G401 (cell line): ENCODE data around the gene FGF3. TPM values are rescaled to one million over a fixed set of nuclear protein-coding genes. Genes with fewer than 3 reads are reported as not detected.
A peak's percentile ranks its signal among the peaks of the same experiment; 100 is the strongest.

Experiments used
- DNase-seq: peaks from one replicate; pipeline ENCODE4 v3.0.0-alpha.2; 2015; ENCODE audit warnings: low spot score
- in situ Hi-C: cut with HindIII; loops from 2 replicates; pipeline ENCODE4 v1.10.0; 2016; ENCODE audit warnings: low sequenced_read_pairs, mixed read lengths
- total RNA-seq: library from RNA; depleted of rRNA; stranded (reverse); fragments of >200 nt; shearing (Covaris generic); gene quantifications from 2 replicates; pipeline ENCODE4 v1.2.3, GENCODE V29; 2014

The FGF3 gene
- total RNA-seq, 1 experiment from 2014 or later: not detected

GRCh38 chr11:69811431-69811830, 7.8 kb downstream of the FGF3 start:
- DNase-seq: no peak
- in situ Hi-C loops: no loop called here

GRCh38 chr11:69810289-69811118, 8.7 kb downstream of the FGF3 start:
- no peak for DNase-seq
- in situ Hi-C loops: no loop called here

- DNase-seq: no peak
- in situ Hi-C loops: no loop called here
Measured at GRCh38 chr11:69808667-69809086, 10.5 kb downstream of the FGF3 start.

- in situ Hi-C loops: no loop called here
Measured at GRCh38 chr11:69807106-69807815, 12.0 kb downstream of the FGF3 start.

GRCh38 chr11:69804769-69805508, 14.3 kb downstream of the FGF3 start:
- in situ Hi-C loops: no loop called here
- DNase-seq: no peak

More at GRCh38 chr11:69807106-69807815, 12.0 kb downstream of the FGF3 start:
- DNase-seq: no peak

- in situ Hi-C loops: no loop called here
- DNase-seq: no peak
Measured at GRCh38 chr11:69803604-69804218, 15.5 kb downstream of the FGF3 start.

- DNase-seq: no peak
- in situ Hi-C loops: no loop called here
Measured at GRCh38 chr11:69803022-69803421, 16.2 kb downstream of the FGF3 start.

GRCh38 chr11:69802590-69802989, 16.6 kb downstream of the FGF3 start:
- in situ Hi-C loops: no loop called here
- DNase-seq: no peak

GRCh38 chr11:69801513-69802335, 17.5 kb downstream of the FGF3 start:
- in situ Hi-C loops: no loop called here
- DNase-seq: no peak

- DNase-seq: no peak
- in situ Hi-C loops: no loop called here
Measured at GRCh38 chr11:69800278-69800677, 18.9 kb downstream of the FGF3 start.

- DNase-seq: peak; percentile 83
- in situ Hi-C loops: no loop called here
Measured at GRCh38 chr11:69799582-69799981, 19.6 kb downstream of the FGF3 start.

GRCh38 chr11:69799097-69799496, 20.1 kb downstream of the FGF3 start:
- in situ Hi-C loops: no loop called here
- peak; percentile 58 for DNase-seq

GRCh38 chr11:69797737-69798528, 21.3 kb downstream of the FGF3 start:
- DNase-seq: peak; percentile 40
- in situ Hi-C loops: no loop called here

- DNase-seq: peak; percentile 96
- in situ Hi-C loops: no loop called here
Measured at GRCh38 chr11:69797156-69797555, 22.1 kb downstream of the FGF3 start.

GRCh38 chr11:69796063-69796462, 23.2 kb downstream of the FGF3 start:
- in situ Hi-C loops: no loop called here
- DNase-seq: no peak

GRCh38 chr11:69791276-69792180, 27.7 kb downstream of the FGF3 start:
- peak; percentile 73 for DNase-seq
- in situ Hi-C loops: no loop called here

GRCh38 chr11:69788956-69789355, 30.3 kb downstream of the FGF3 start:
- in situ Hi-C loops: no loop called here
- DNase-seq: no peak
